NB4 (cell line): Measurements from ENCODE around the gene NADSYN1.
A peak's percentile ranks its signal among the peaks of the same experiment; 100 is the strongest.
"Not testable (repeated sequence)": the region's sequence is repeated elsewhere in the genome, so short reads cannot be mapped to it uniquely, and the experiment has no call there.

ENCODE experiments used
- DNase-seq: peaks from one replicate; pipeline ENCODE4 v3.0.0; 2010; ENCODE audit warnings: low read depth
- H3K4me3 ChIP-seq: one replicate; pipeline ENCODE4 v1.5.1; 2011; ENCODE audit warnings: mild to moderate bottlenecking, low read depth, low read length, moderate library complexity
- CTCF ChIP-seq: IDR thresholded peaks from one replicate; pipeline ENCODE4 v1.5.1; 2012; ENCODE audit warnings: low read depth, low read length
- MAX ChIP-seq: IDR thresholded peaks from 2 replicates; pipeline ENCODE4 v1.6.1; 2011; ENCODE audit warnings: low read depth, low read length
- MYC ChIP-seq: IDR thresholded peaks from 2 replicates; pipeline ENCODE4 v1.6.1; 2011; ENCODE audit warnings: low read depth, low read length
- POLR2A ChIP-seq: IDR thresholded peaks from 2 replicates; pipeline ENCODE4 v1.6.1; 2011; ENCODE audit warnings: mild to moderate bottlenecking; ENCODE audit not compliant: insufficient read length; ENCODE audit errors: extremely low read depth

Gene NADSYN1

GRCh38 chr11:71539017-71539416, 86.0 kb downstream of the NADSYN1 start:
- no peak overlapping the region for H3K4me3 ChIP-seq
- no peak for TF ChIP-seq MAX
- no peak for TF ChIP-seq POLR2A
- TF ChIP-seq MYC, result no peak
- TF ChIP-seq CTCF, result no peak
- DNase-seq, result no peak

GRCh38 chr11:71539971-71540370, 87.0 kb downstream of the NADSYN1 start:
- not testable (repeated sequence) for H3K4me3 ChIP-seq, DNase-seq

GRCh38 chr11:71540521-71541304, 87.7 kb downstream of the NADSYN1 start:
- H3K4me3 ChIP-seq, DNase-seq: not testable (repeated sequence)

GRCh38 chr11:71542382-71542781, 89.4 kb downstream of the NADSYN1 start:
- TF ChIP-seq POLR2A, result no peak
- no peak for TF ChIP-seq MAX
- TF ChIP-seq MYC, result no peak
- no peak overlapping the region for H3K4me3 ChIP-seq
- DNase-seq, result no peak

GRCh38 chr11:71542879-71543777, 90.1 kb downstream of the NADSYN1 start:
- DNase-seq, result peak; percentile 73
- no peak for TF ChIP-seq CTCF
- TF ChIP-seq POLR2A, result no peak
- no peak for TF ChIP-seq MYC
- TF ChIP-seq MAX, result no peak
- no peak overlapping the region for H3K4me3 ChIP-seq

- peak; percentile 84 for DNase-seq
- no peak overlapping the region for H3K4me3 ChIP-seq
- no peak for TF ChIP-seq CTCF
- no peak for TF ChIP-seq POLR2A
- TF ChIP-seq MYC, result 0 out of 2 replicates have a peak, but pooled peaks have one; percentile 42
- TF ChIP-seq MAX, result peak; percentile 81
Observed at GRCh38 chr11:71543866-71544265, 90.9 kb downstream of the NADSYN1 start.

GRCh38 chr11:71544525-71545214, 91.7 kb downstream of the NADSYN1 start:
- TF ChIP-seq MYC (no peak), CTCF (no peak), POLR2A (no peak), MAX (no peak)
- no peak for DNase-seq
- H3K4me3 ChIP-seq, result no peak overlapping the region
